Measurements from ENCODE around the gene OOSP4A.

Gene OOSP4A

DNA sequence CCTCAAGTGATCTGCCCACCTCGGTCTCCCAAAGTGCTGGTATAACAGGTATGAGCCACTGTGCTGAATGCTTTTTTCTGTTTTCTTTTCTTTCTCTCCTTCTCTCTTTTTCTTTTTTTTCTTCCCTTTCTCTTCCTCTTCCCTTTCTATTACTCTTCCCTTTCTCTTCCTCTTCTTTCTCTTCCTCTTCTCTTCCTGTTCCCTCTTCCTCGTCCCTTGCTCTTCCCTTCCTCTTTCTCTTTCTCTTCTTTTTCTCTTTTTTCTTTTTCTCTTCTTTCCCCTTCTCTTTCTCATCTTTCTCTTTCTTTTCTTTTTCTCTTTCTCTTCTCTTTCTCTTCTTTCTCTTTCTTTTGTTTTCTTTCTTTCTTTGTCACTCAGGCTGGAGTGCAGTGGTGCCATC is 24.4 kb upstream of the OOSP4A start:
- TF ChIP-seq, protein P1, sequence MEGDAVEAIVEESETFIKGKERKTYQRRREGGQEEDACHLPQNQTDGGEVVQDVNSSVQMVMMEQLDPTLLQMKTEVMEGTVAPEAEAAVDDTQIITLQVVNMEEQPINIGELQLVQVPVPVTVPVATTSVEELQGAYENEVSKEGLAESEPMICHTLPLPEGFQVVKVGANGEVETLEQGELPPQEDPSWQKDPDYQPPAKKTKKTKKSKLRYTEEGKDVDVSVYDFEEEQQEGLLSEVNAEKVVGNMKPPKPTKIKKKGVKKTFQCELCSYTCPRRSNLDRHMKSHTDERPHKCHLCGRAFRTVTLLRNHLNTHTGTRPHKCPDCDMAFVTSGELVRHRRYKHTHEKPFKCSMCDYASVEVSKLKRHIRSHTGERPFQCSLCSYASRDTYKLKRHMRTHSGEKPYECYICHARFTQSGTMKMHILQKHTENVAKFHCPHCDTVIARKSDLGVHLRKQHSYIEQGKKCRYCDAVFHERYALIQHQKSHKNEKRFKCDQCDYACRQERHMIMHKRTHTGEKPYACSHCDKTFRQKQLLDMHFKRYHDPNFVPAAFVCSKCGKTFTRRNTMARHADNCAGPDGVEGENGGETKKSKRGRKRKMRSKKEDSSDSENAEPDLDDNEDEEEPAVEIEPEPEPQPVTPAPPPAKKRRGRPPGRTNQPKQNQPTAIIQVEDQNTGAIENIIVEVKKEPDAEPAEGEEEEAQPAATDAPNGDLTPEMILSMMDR (IDR thresholded peaks at IDR 0.05; ENCODE audit: low read depth, low read length, missing control alignments), result no peak
- DNase-seq (ENCODE audit: extremely low read depth, low read depth), result no peak
- no peak overlapping the region for H3K4me3 ChIP-seq (replicated peaks; ENCODE audit: low read depth, low read length)

DNA sequence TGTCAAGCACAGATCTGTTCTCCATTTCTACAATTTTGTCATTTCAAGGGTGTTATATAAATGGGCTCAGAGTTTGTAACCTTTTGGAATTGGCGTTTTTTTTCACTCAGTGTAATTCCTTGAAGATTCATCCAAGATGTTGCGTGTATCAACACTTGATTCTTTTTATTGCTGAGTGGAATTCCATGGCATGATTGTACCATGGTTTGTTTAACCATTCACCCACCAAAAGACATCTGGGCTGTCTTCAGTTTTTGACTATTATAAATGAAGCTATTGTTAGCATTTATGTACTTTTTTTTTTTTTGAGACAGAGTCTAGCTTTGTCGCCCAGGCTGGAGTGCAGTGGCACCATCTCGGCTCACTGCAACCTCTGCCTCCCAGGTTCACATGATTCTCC is 22.7 kb upstream of the OOSP4A start:
- TF ChIP-seq, protein P1 (IDR thresholded peaks at IDR 0.05; ENCODE audit: low read depth, low read length, missing control alignments), result no peak
- no peak overlapping the region for H3K4me3 ChIP-seq (replicated peaks; ENCODE audit: low read depth, low read length)
- no peak for DNase-seq (ENCODE audit: extremely low read depth, low read depth)

DNA sequence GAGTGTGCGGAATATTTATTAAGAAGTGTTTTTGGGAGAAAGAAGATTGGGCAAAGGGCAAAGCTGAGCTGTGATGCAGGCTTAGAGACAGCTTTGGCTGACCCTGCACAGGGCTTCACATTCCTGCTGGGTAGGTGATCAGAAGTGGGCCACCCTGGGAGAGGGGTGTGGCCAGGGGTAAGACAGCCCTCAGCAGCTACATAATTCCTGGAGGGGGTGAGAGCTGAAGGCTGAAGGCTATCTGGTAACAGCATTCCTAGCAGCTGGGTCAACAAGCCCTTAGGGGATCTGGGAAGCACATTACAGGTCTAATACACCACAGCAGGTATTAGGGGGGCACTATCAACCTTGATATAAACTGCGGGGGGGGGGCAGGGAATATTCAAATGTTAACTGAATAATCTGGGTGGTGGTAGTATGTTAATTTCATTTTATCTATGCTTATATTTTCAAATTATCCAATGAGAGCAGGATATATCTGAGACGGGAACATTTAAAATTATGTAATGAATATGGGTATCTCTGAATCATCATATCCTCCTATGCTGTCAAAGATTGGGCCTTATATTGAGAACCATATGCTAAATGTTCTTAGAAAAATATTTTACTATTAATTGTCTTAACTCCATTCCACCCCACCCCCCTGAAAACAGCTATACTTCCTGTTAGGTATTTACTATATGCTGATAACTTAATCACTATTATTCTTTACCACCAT is 19.7 kb upstream of the OOSP4A start:
- no peak for DNase-seq (ENCODE audit: extremely low read depth, low read depth)
- TF ChIP-seq, protein P1 (IDR thresholded peaks at IDR 0.05; ENCODE audit: low read depth, low read length, missing control alignments), result no peak
- H3K4me3 ChIP-seq (replicated peaks; ENCODE audit: low read depth, low read length), result no peak overlapping the region

DNA sequence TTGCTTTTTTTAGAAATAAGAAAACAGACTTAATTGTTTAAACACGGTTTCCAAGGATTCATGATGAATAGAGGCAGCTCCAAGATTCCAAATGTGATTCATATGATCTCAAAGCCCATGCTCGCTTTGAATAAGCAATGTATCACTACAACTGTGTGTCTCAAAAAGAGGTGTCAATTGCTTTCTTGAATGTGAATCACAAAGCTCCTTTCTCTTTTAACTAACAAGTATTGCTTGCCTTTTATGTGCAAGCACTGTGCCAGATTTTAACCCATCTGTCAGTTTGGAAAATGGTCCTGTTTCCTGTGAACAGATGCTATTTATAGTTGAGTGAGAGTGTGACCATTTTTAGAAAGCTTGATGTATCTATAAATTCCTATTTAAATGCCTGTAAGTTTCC is 19.1 kb upstream of the OOSP4A start:
- H3K4me3 ChIP-seq (replicated peaks; ENCODE audit: low read depth, low read length), result no peak overlapping the region
- DNase-seq (ENCODE audit: extremely low read depth, low read depth), result no peak
- TF ChIP-seq, protein P1 (IDR thresholded peaks at IDR 0.05; ENCODE audit: low read depth, low read length, missing control alignments), result no peak

DNA sequence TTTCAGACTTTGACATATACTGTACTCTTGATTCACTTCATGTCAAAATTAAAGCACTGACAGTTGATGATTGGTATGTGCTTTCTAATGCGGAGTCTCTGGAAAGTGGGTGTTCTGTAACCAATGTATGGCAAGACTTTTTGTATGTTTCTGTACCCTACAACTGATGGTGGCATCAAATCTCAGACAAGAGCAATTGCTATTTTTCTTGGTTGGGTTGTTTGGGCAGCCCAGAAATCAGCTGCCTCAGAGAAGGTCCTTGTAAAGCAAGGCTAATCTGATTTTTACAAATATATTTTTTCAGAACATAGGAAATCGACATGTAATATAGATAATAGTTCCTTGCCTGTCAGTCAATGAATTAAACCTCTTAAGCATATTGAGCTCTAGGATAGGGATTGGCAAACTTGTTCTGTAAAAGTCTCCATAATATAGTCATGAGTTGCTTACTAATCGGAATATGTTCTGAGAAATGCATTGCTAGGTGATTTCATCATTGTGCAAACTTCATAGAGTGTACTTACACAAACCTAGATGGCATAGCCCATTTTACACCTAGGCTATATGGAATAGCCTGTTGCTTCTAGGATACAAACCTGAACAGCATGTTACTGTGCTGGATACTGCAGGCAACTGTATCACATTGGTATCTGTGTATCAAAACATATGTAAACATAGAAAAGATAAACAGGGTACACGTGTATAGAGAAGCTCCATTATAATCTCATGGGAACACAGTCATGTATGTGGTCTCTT is 10.2 kb upstream of the OOSP4A start:
- H3K4me3 ChIP-seq (replicated peaks; ENCODE audit: low read depth, low read length), result no peak overlapping the region
- TF ChIP-seq, protein P1 (IDR thresholded peaks at IDR 0.05; ENCODE audit: low read depth, low read length, missing control alignments), result no peak
- DNase-seq (ENCODE audit: extremely low read depth, low read depth), result no peak

DNA sequence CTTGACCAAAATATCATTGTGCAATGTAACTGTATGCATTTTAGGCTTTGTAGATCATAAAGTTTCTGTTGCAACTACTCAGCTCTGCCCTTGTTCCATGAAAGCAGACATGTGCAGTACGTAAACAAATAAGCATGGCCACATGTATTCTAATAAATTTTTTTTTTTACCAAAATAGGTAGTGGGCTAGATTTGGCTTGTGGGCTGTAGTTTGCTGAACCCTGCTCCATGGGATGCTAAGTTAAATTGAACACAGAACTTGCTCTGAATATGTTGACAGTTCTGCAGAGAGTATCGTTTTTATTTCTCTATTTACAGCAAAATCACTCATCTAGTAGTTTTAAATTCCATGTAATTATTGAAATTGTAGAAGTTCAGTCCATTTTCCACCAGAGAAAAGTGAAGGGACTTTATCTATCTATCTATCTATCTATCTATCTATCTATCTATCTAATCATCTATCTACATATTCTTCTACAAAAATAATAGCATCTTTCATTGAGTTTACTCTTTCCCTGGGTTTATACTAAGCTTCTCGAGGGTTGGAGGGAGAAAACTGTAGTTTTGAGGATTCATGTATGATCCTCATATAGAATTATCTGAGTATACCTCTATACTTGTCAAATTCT is 9.5 kb upstream of the OOSP4A start:
- no peak for DNase-seq (ENCODE audit: extremely low read depth, low read depth)
- TF ChIP-seq, protein P1 (IDR thresholded peaks at IDR 0.05; ENCODE audit: low read depth, low read length, missing control alignments), result no peak
- H3K4me3 ChIP-seq (replicated peaks; ENCODE audit: low read depth, low read length), result no peak overlapping the region
